H9 (cell line): ENCODE data around the gene PTPRN2. TPM values are rescaled to one million over a fixed set of nuclear protein-coding genes. Genes with fewer than 3 reads are reported as not detected.

Experiments used
- DNase-seq: peaks from one replicate; pipeline ENCODE4 v3.0.0-alpha.2; 2017
- H2AFZ ChIP-seq: one replicate; pipeline ENCODE4 v1.6.1; 2013; ENCODE audit warnings: mild to moderate bottlenecking, low read length, control low read depth, moderate library complexity
- H2AK5ac ChIP-seq: 2 replicates; pipeline ENCODE4 v1.6.1; 2013; ENCODE audit warnings: low read length, control low read depth, mixed read lengths; ENCODE audit not compliant: insufficient read length
- H2BK120ac ChIP-seq: one replicate; pipeline ENCODE4 v1.6.1; 2013; ENCODE audit warnings: low read depth, mild to moderate bottlenecking, low read length, control low read depth, inconsistent platforms; ENCODE audit not compliant: poor library complexity, severe bottlenecking
- H2BK12ac ChIP-seq: 2 replicates; pipeline ENCODE4 v1.6.1; 2013; ENCODE audit warnings: low read length, control low read depth, mixed read lengths, low read depth; ENCODE audit not compliant: insufficient read length
- H2BK15ac ChIP-seq: 2 replicates; pipeline ENCODE4 v1.6.1; 2013; ENCODE audit warnings: low read depth, low read length, control low read depth
- H2BK20ac ChIP-seq: one replicate; pipeline ENCODE4 v1.6.1; 2013; ENCODE audit warnings: low read depth, mild to moderate bottlenecking, low read length, control low read depth, inconsistent platforms; ENCODE audit not compliant: poor library complexity, severe bottlenecking
- H2BK5ac ChIP-seq: 2 replicates; pipeline ENCODE4 v1.6.1; 2013; ENCODE audit warnings: low read length, control low read depth, mixed read lengths; ENCODE audit not compliant: insufficient read length
- H3K14ac ChIP-seq: 2 replicates; pipeline ENCODE4 v1.6.1; 2013; ENCODE audit warnings: low read length, control low read depth; ENCODE audit not compliant: insufficient read depth
- H3K18ac ChIP-seq: 2 replicates; pipeline ENCODE4 v1.6.1; 2013; ENCODE audit warnings: low read depth, mild to moderate bottlenecking, mixed read lengths, low read length, control low read depth; ENCODE audit not compliant: insufficient read length
- H3K23ac ChIP-seq: 2 replicates; pipeline ENCODE4 v1.6.1; 2013; ENCODE audit warnings: low read length, control low read depth, mixed read lengths, low read depth; ENCODE audit not compliant: insufficient read length
- H3K23me2 ChIP-seq: 2 replicates; pipeline ENCODE4 v1.6.1; 2013; ENCODE audit warnings: low read depth, mild to moderate bottlenecking, mixed read lengths, low read length, control low read depth; ENCODE audit not compliant: insufficient read length, poor library complexity, severe bottlenecking
- H3K27ac ChIP-seq: 2 replicates; pipeline ENCODE4 v1.5.1; 2013; ENCODE audit warnings: low read length, control low read depth, mixed read lengths, low read depth; ENCODE audit not compliant: insufficient read length
- H3K27me3 ChIP-seq: 2 replicates; pipeline ENCODE4 v1.6.1; 2013; ENCODE audit warnings: low read length, control low read depth, inconsistent platforms; ENCODE audit not compliant: insufficient read depth
- H3K4ac ChIP-seq: 2 replicates; pipeline ENCODE4 v1.6.1; 2013; ENCODE audit warnings: low read depth, mild to moderate bottlenecking, control low read depth, inconsistent platforms, low read length, moderate library complexity
- H3K4me1 ChIP-seq: 2 replicates; pipeline ENCODE4 v1.6.1; 2013; ENCODE audit warnings: low read length, control low read depth, inconsistent platforms; ENCODE audit not compliant: insufficient read depth
- H3K4me2 ChIP-seq: 2 replicates; pipeline ENCODE4 v1.6.1; 2013; ENCODE audit warnings: low read length, control low read depth, mixed read lengths; ENCODE audit not compliant: insufficient read length, insufficient read depth
- H3K56ac ChIP-seq: 2 replicates; pipeline ENCODE4 v1.6.1; 2013; ENCODE audit warnings: low read depth, mild to moderate bottlenecking, mixed read lengths, low read length, control low read depth; ENCODE audit not compliant: insufficient read length
- H3K79me1 ChIP-seq: 2 replicates; pipeline ENCODE4 v1.6.1; 2013; ENCODE audit warnings: low read depth, mild to moderate bottlenecking, moderate library complexity, low read length, control low read depth, inconsistent platforms; ENCODE audit not compliant: insufficient read depth, poor library complexity, severe bottlenecking
- H3K79me2 ChIP-seq: 2 replicates; pipeline ENCODE4 v1.6.1; 2013; ENCODE audit warnings: low read length, control low read depth, inconsistent platforms; ENCODE audit not compliant: insufficient read depth
- H3K9ac ChIP-seq: 2 replicates; pipeline ENCODE4 v1.6.1; 2013; ENCODE audit warnings: low read length, control low read depth, mixed read lengths; ENCODE audit not compliant: insufficient read length; ENCODE audit errors: extremely low read depth
- H3K9me3 ChIP-seq: one replicate; pipeline ENCODE4 v1.6.1; 2013; ENCODE audit warnings: low read depth, low read length, inconsistent platforms; ENCODE audit not compliant: control insufficient read depth
- H3T11ph ChIP-seq: one replicate; pipeline ENCODE4 v1.6.1; 2013; ENCODE audit warnings: mild to moderate bottlenecking, low read length, control low read depth, inconsistent platforms
- H4K20me1 ChIP-seq: one replicate; pipeline ENCODE4 v1.6.1; 2013; ENCODE audit not compliant: control insufficient read depth, insufficient read length, insufficient read depth
- H4K5ac ChIP-seq: 2 replicates; pipeline ENCODE4 v1.6.1; 2013; ENCODE audit warnings: low read depth, mild to moderate bottlenecking, mixed read lengths, low read length, control low read depth; ENCODE audit not compliant: insufficient read length
- H4K8ac ChIP-seq: replicated peaks from 2 replicates; pipeline ENCODE4 v1.6.1; 2013; ENCODE audit warnings: low read length, control low read depth, mixed read lengths, low read depth; ENCODE audit not compliant: insufficient read length
- H4K91ac ChIP-seq: 2 replicates; pipeline ENCODE4 v1.6.1; 2013; ENCODE audit warnings: low read depth, mild to moderate bottlenecking, moderate library complexity, mixed read lengths, low read length, control low read depth; ENCODE audit not compliant: insufficient read length
- H3K27ac Mint-ChIP-seq, 3 experiments: 2 replicates in 2 of 3; 3 replicates in 1 of 3; pipeline ENCODE4 v1.8.0; 2020 to 2021; ENCODE audit warnings: mixed read lengths in 3 of 3, mild to moderate bottlenecking in 1 of 3, moderate library complexity in 1 of 3
- H3K27me3 Mint-ChIP-seq: 2 replicates; pipeline ENCODE4 v1.8.0; 2021; ENCODE audit warnings: low read depth, mild to moderate bottlenecking, moderate library complexity, mixed read lengths
- H3K36me3 Mint-ChIP-seq, 3 experiments: 2 replicates in 2 of 3; 3 replicates in 1 of 3; pipeline ENCODE4 v1.8.0; 2020 to 2021; ENCODE audit warnings: low read depth in 3 of 3, mixed read lengths in 3 of 3; ENCODE audit not compliant: insufficient read depth in 1 of 3
- H3K4me1 Mint-ChIP-seq, 2 experiments: 2 replicates each; pipeline ENCODE4 v1.8.0; 2020; ENCODE audit warnings: mixed read lengths in 2 of 2
- H3K4me3 Mint-ChIP-seq, 2 experiments: 2 replicates in 1 of 2; 3 replicates in 1 of 2; pipeline ENCODE4 v1.8.0; 2020 to 2021; ENCODE audit warnings: mild to moderate bottlenecking in 2 of 2, mixed read lengths in 2 of 2, moderate library complexity in 1 of 2
- H3K9me3 Mint-ChIP-seq, 2 experiments: 2 replicates in 1 of 2; 3 replicates in 1 of 2; pipeline ENCODE4 v1.8.0; 2020; ENCODE audit warnings: mild to moderate bottlenecking in 2 of 2, mixed read lengths in 2 of 2, moderate library complexity in 1 of 2
- WGBS: extraction: QIAGEN DNeasy Blood & Tissue Kit; methylation state at CpG from one replicate; pipeline ENCODE4 v1.1.7; 2013; ENCODE audit warnings: missing lambda C conversion rate, low lambda C conversion rate, mixed read lengths; ENCODE audit not compliant: insufficient read length; ENCODE audit errors: extremely low coverage; 5-methylcytosine and 5-hydroxymethylcytosine counted together
- total RNA-seq: library from RNA; stranded (reverse); gene quantifications from 2 replicates; pipeline ENCODE4 v1.2.1, GENCODE V29; 2021
- TF ChIP-seq, protein P1 (sequence below): fragments of 200-600 bp; sonication (generic); conservative IDR thresholded peaks from 3 replicates; pipeline ENCODE4 v1.8.0; 2021; ENCODE audit warnings: antibody characterized with exemption, mild to moderate bottlenecking

Gene PTPRN2
- total RNA-seq, 1 experiment from 2014 or later = 5.2 TPM

DNA sequence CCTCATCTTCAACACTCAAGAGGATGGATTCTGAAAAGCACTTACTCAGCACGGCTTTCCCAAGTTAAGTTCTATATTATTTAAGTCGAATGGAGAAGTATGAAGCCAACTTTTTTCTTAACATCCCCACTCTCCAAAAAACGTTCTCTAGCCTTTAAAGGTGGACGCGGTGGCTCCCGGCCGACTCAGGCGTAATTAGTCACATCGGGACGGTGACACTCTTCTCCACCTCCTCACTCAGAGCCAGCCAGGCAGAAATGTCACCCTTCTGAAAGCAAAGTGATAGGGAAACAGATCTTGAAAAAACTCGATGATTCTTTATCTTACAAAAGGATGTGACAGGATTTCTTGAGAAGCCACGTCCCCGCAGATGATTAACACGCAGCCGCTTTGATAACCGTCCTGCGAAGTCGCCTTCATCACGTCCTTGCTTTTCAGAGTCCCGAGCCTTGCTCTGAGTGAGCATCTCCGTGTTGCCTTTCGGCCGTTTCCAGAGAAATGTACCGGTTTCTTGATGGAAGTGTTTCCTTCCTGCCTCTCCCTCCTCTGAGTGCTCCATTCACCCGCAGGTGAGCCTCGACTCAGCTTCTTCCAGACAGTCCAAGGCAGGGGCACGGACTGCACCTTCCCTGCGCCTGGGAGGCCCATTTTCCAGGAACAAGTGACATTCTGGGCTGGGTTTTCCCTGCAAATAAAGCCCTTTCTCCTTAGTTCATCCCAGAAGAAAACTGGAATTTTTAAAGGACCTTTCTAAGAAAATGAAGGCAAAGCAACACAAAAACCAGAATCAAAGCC is 936.1 kb downstream of the PTPRN2 start:
- no peak overlapping the region for H3K27ac ChIP-seq
- H3T11ph ChIP-seq = no peak overlapping the region
- no peak overlapping the region for H2BK12ac ChIP-seq
- H2BK20ac ChIP-seq = no peak overlapping the region
- H3K79me2 ChIP-seq = no peaks in the 10 kb centered on the region
- no peak overlapping the region for H4K91ac ChIP-seq
- Mint-ChIP-seq H3K4me3 (no peak overlapping the region), H3K4me1 (no peaks in the 10 kb centered on the region), H3K27ac (no peak overlapping the region), H3K27me3 (peaks cover 24% of the 10 kb centered on the region), H3K36me3 (no peaks in the 10 kb centered on the region; a peak in 1 of 7 replicates), H3K9me3 (no peaks in the 10 kb centered on the region)
- no peak overlapping the region for H3K14ac ChIP-seq
- H3K4me2 ChIP-seq = no peak overlapping the region
- H2BK15ac ChIP-seq = no peak overlapping the region
- H3K23ac ChIP-seq = no peak overlapping the region
- H3K27me3 ChIP-seq = no peaks in the 10 kb centered on the region
- DNase-seq = no peak
- no peak overlapping the region for H3K4ac ChIP-seq
- no peak overlapping the region for H3K9ac ChIP-seq
- TF ChIP-seq, protein P1, sequence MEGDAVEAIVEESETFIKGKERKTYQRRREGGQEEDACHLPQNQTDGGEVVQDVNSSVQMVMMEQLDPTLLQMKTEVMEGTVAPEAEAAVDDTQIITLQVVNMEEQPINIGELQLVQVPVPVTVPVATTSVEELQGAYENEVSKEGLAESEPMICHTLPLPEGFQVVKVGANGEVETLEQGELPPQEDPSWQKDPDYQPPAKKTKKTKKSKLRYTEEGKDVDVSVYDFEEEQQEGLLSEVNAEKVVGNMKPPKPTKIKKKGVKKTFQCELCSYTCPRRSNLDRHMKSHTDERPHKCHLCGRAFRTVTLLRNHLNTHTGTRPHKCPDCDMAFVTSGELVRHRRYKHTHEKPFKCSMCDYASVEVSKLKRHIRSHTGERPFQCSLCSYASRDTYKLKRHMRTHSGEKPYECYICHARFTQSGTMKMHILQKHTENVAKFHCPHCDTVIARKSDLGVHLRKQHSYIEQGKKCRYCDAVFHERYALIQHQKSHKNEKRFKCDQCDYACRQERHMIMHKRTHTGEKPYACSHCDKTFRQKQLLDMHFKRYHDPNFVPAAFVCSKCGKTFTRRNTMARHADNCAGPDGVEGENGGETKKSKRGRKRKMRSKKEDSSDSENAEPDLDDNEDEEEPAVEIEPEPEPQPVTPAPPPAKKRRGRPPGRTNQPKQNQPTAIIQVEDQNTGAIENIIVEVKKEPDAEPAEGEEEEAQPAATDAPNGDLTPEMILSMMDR = no peak
- H3K9me3 ChIP-seq = no peaks in the 10 kb centered on the region
- no peak overlapping the region for H4K8ac ChIP-seq
- H3K79me1 ChIP-seq = no peaks in the 10 kb centered on the region
- H4K20me1 ChIP-seq = no peaks in the 10 kb centered on the region
- no peak overlapping the region for H2AK5ac ChIP-seq
- no peaks in the 10 kb centered on the region for H3K23me2 ChIP-seq
- no peak overlapping the region for H2BK5ac ChIP-seq
- H3K4me1 ChIP-seq = no peaks in the 10 kb centered on the region
- no peak overlapping the region for H3K18ac ChIP-seq
- no CpG with 5 or more reads among the region's 28 CpGs for WGBS
- no peak overlapping the region for H3K56ac ChIP-seq
- no peak overlapping the region for H2AFZ ChIP-seq
- no peak overlapping the region for H4K5ac ChIP-seq
- no peak overlapping the region for H2BK120ac ChIP-seq
